Astrocyte of the spinal cord (primary cell): ENCODE results near the gene UTS2.

Experiments used
- DNase-seq: peaks from one replicate; pipeline ENCODE4 v3.0.0; 2011; ENCODE audit warnings: low read depth, low spot score
- H3K4me3 ChIP-seq: 2 replicates; pipeline ENCODE4 v1.5.1; 2011; ENCODE audit warnings: low read depth, mild to moderate bottlenecking, low read length, moderate library complexity
- CTCF ChIP-seq: IDR thresholded peaks from 2 replicates; pipeline ENCODE4 v1.5.1; 2012; ENCODE audit warnings: low read depth, mild to moderate bottlenecking, low read length, inconsistent platforms
- in situ Hi-C: cut with HindIII; loops from 2 replicates; pipeline ENCODE4 v1.10.0; 2017; ENCODE audit warnings: low sequenced_read_pairs

Gene UTS2

GRCh38 chr1:7852804-7853683 is at the start of gene UTS2:
TSS of gene UTS2 (minus strand) at chr1:7853065. CDS start at chr1:7853003, 62 bp downstream.
- TF ChIP-seq CTCF, result no peak
- in situ Hi-C loops, result no loop called here
- no peak within 1 kb of the TSS for H3K4me3 ChIP-seq
- no peak for DNase-seq

GRCh38 chr1:7899741-7900140 is 46.9 kb upstream of the UTS2 start:
- in situ Hi-C loops, result no loop called here
- no peak overlapping the region for H3K4me3 ChIP-seq
- no peak for TF ChIP-seq CTCF
- DNase-seq, result peak; percentile 56

- in situ Hi-C loops, result no loop called here
- TF ChIP-seq CTCF, result no peak
- no peak overlapping the region for H3K4me3 ChIP-seq
- no peak for DNase-seq
Measured at GRCh38 chr1:7898962-7899361, 46.1 kb upstream of the UTS2 start.

GRCh38 chr1:7896994-7897393 is 44.1 kb upstream of the UTS2 start:
- no peak for DNase-seq
- in situ Hi-C loops, result no loop called here
- TF ChIP-seq CTCF, result no peak
- no peak overlapping the region for H3K4me3 ChIP-seq

- peak; percentile 90 for DNase-seq
- TF ChIP-seq CTCF, result no peak
- in situ Hi-C loops, result no loop called here
- no peak overlapping the region for H3K4me3 ChIP-seq
Measured at GRCh38 chr1:7893529-7894180, 40.8 kb upstream of the UTS2 start.

- no peak for TF ChIP-seq CTCF
- DNase-seq, result no peak
- in situ Hi-C loops, result no loop called here
- no peak overlapping the region for H3K4me3 ChIP-seq
Measured at GRCh38 chr1:7891804-7892203, 38.9 kb upstream of the UTS2 start.
